Pancreas (tissue), 10 donors: ENCODE results near the gene NFIA. TPM values are rescaled to one million over a fixed set of nuclear protein-coding genes. Genes with fewer than 3 reads are reported as not detected.
A peak's percentile ranks its signal among the peaks of the same experiment; 100 is the strongest.

ENCODE experiments used
- ATAC-seq, 4 donors: fragments of 200-7000 bp; cut with Tn5 transposase; one replicate each; pipeline versions ENCODE4 v1.8.0 to v1.9.1; 2020; ENCODE audit warnings: mild to moderate bottlenecking in 4 of 4, moderate library complexity in 4 of 4
- DNase-seq, 6 donors: peaks; one replicate each; pipeline ENCODE4 v3.0.0-alpha.2; 2020
- FAIRE-seq: peaks from 2 replicates; lab custom pipeline; 2012; peaks lifted over from hg19 to GRCh38; lab: Jason Lieb, UNC
- H3K27ac ChIP-seq, 4 donors: fragments of 200-600 bp; sonication (generic); 1 replicate in 3 of 4; 2 replicates in 1 of 4; pipeline versions ENCODE4 v1.5.0 to v1.8.0; 2020
- H3K27me3 ChIP-seq, 4 donors: fragments of 200-600 bp; one replicate each; pipeline ENCODE4 v1.8.0; 2021
- H3K36me3 ChIP-seq, 3 donors: fragments of 200-600 bp; sonication (generic) in 1 of 3; one replicate each; pipeline versions ENCODE4 v1.5.0 to v1.8.0; 2020 to 2021
- H3K4me1 ChIP-seq, 3 donors: fragments of 200-600 bp; one replicate each; pipeline ENCODE4 v1.8.0; 2021
- H3K4me3 ChIP-seq, 4 donors: fragments of 200-600 bp; sonication (generic) in 2 of 4; one replicate each; pipeline versions ENCODE4 v1.5.0 to v1.8.0; 2020 to 2021
- H3K9me3 ChIP-seq, 4 donors: fragments of 200-600 bp; one replicate each; pipeline ENCODE4 v1.8.0; 2021
- CTCF ChIP-seq, 4 donors: fragments of 200-600 bp; sonication (generic) in 3 of 4; IDR thresholded peaks; one replicate each; pipeline versions ENCODE4 v1.5.0 to v1.8.0; 2021; ENCODE audit warnings: antibody characterized with exemption in 4 of 4
- WGBS, 2 donors: extraction: QIAGEN DNeasy Blood & Tissue Kit; methylation state at CpG; one replicate each; pipeline ENCODE4 v1.1.7; 2013; 5-methylcytosine and 5-hydroxymethylcytosine counted together
- intact Hi-C, 3 donors: fragments of 100-400 bp; cut with DNase I; formaldehyde crosslinking; loops; one replicate each; pipeline versions ENCODE4 v1.11.1 to v1.14.2; 2022
- polyA plus RNA-seq, 2 donors: library from polyadenylated mRNA; stranded (reverse); fragments of 200-250 nt; gene quantifications; one replicate each; pipeline ENCODE4 v1.2.3, GENCODE V29; 2013
- total RNA-seq, 6 donors: library from RNA; stranded (reverse); fragmentation: NEBNext Ultra II Directional in 4 of 6; extraction: Animal tissue kit (Norgen Biotek cat#: 25700) in 4 of 6; gene quantifications; one replicate each; pipeline versions ENCODE4 v1.2.1 to v1.2.4, GENCODE V29; 2021 to 2023
- donor health status: healthy with polysubstance abuse.
- donor health status: DM: no; HTN: no; CAD: no; lungs with moderate emphysema.
- donor health status: DM: no; HTN: no; CAD: no.
- donor health status: control.
- donor health status: control.
- donor health status: Bipolar disorder and iron deficiency.
- donor health status: DM: yes; HTN: yes; CAD: no.
- donor health status: DM: no; HTN: no; CAD: no.
- donor health status: DM: no; HTN: no; CAD: no.
- donor health status: DM: yes; HTN: yes; CAD: no.

The NFIA gene
- total and polyA plus RNA-seq, 8 donors, result 4.9 to 48.1 (median 30.2) TPM

- intact Hi-C loops, result no loop called here
- no peak for FAIRE-seq
- TF ChIP-seq CTCF (IDR thresholded peaks at IDR 0.05), result no peak
- no peak overlapping the region for H3K27ac ChIP-seq
- ATAC-seq, result no peak
- no peaks in the 10 kb centered on the region for H3K27me3 ChIP-seq
- H3K9me3 ChIP-seq, result no peaks in the 10 kb centered on the region
- peaks cover 12 to 37% (median 29%) of the 10 kb centered on the region in 3 donors for H3K4me1 ChIP-seq
- DNase-seq, result no peak
- H3K4me3 ChIP-seq, result no peak overlapping the region
- H3K36me3 ChIP-seq, result no peaks in the 10 kb centered on the region
- 42 to 44% methylated on average over 3 of the region's 3 CpGs for WGBS, 2 donors
Observed at GRCh38 chr1:61104220-61104671, 21.9 kb downstream of the NFIA start.

GRCh38 chr1:61107638-61108037 is 25.3 kb downstream of the NFIA start:
- no peaks in the 10 kb centered on the region for H3K9me3 ChIP-seq
- intact Hi-C loops, result no loop called here
- H3K4me3 ChIP-seq, result no peak overlapping the region
- FAIRE-seq, result peak; percentile 51
- no peak for TF ChIP-seq CTCF (IDR thresholded peaks at IDR 0.05)
- DNase-seq, result no peak
- H3K4me1 ChIP-seq, result peaks cover 24 to 36% (median 26%) of the 10 kb centered on the region in 3 donors
- no peak overlapping the region for H3K27ac ChIP-seq
- H3K36me3 ChIP-seq, result no peaks in the 10 kb centered on the region
- no peaks in the 10 kb centered on the region for H3K27me3 ChIP-seq
- 61 to 98% methylated on average over 1 of the region's 1 CpG for WGBS, 2 donors
- no peak for ATAC-seq

- no peaks in the 10 kb centered on the region for H3K27me3 ChIP-seq
- no peak for TF ChIP-seq CTCF (IDR thresholded peaks at IDR 0.05)
- ATAC-seq (peak; percentile 46 to 78 (median 59)), DNase-seq (no peak), FAIRE-seq (no peak)
- H3K9me3 ChIP-seq, result no peaks in the 10 kb centered on the region
- H3K27ac ChIP-seq, result no peak overlapping the region
- H3K4me3 ChIP-seq, result no peak overlapping the region
- H3K4me1 ChIP-seq, result peaks cover 19 to 28% (median 20%) of the 10 kb centered on the region in 3 donors
- 15 to 19% methylated on average over 1 of the region's 1 CpG for WGBS, 2 donors
- intact Hi-C loops, result no loop called here
- no peaks in the 10 kb centered on the region for H3K36me3 ChIP-seq
Observed at GRCh38 chr1:61109158-61109557, 26.8 kb downstream of the NFIA start.

- no peak for DNase-seq
- intact Hi-C loops, result no loop called here
- no peak for ATAC-seq
- TF ChIP-seq CTCF (IDR thresholded peaks at IDR 0.05), result no peak
- H3K36me3 ChIP-seq, result no peaks in the 10 kb centered on the region
- peaks cover 19 to 30% (median 23%) of the 10 kb centered on the region in 3 donors for H3K4me1 ChIP-seq
- H3K4me3 ChIP-seq, result no peak overlapping the region
- no peak for FAIRE-seq
- no peaks in the 10 kb centered on the region for H3K27me3 ChIP-seq
- no peaks in the 10 kb centered on the region for H3K9me3 ChIP-seq
- H3K27ac ChIP-seq, result no peak overlapping the region
Observed at GRCh38 chr1:61109910-61110309, 27.5 kb downstream of the NFIA start.

- DNase-seq (no peak), FAIRE-seq (no peak), ATAC-seq (no peak)
- Histone ChIP-seq H3K27me3 (no peaks in the 10 kb centered on the region), H3K9me3 (no peaks in the 10 kb centered on the region), H3K4me1 (peaks cover 16 to 26% (median 19%) of the 10 kb centered on the region in 3 donors), H3K4me3 (no peak overlapping the region), H3K36me3 (no peaks in the 10 kb centered on the region), H3K27ac (no peak overlapping the region)
- no peak for TF ChIP-seq CTCF (IDR thresholded peaks at IDR 0.05)
- intact Hi-C loops, result no loop called here
- WGBS, 2 donors, result 94% methylated on average over 1 of the region's 1 CpG
Observed at GRCh38 chr1:61110554-61110953, 28.2 kb downstream of the NFIA start.
